Keratinocyte (primary cell): ENCODE measurements around the gene GLOD5.

Experiments
- EZH2 ChIP-seq: IDR thresholded peaks from one replicate; pipeline ENCODE4 v1.6.1; 2012; ENCODE audit warnings: inconsistent platforms, mild to moderate bottlenecking, low read length, moderate library complexity
- TF ChIP-seq, protein P1 (sequence below), 3 experiments: IDR thresholded peaks in 1 of 3; conservative IDR thresholded peaks in 1 of 3; optimal IDR thresholded peaks in 1 of 3; 2 replicates in 2 of 3; 3 replicates in 1 of 3; pipeline versions ENCODE3 to v1.5.1; 2011; ENCODE audit warnings: low read length in 3 of 3, mild to moderate bottlenecking in 3 of 3, moderate library complexity in 2 of 3, control low read depth in 1 of 3, inconsistent platforms in 1 of 3; ENCODE audit not compliant: insufficient read depth in 2 of 3; ENCODE audit errors: extremely low read depth in 1 of 3

DNA sequence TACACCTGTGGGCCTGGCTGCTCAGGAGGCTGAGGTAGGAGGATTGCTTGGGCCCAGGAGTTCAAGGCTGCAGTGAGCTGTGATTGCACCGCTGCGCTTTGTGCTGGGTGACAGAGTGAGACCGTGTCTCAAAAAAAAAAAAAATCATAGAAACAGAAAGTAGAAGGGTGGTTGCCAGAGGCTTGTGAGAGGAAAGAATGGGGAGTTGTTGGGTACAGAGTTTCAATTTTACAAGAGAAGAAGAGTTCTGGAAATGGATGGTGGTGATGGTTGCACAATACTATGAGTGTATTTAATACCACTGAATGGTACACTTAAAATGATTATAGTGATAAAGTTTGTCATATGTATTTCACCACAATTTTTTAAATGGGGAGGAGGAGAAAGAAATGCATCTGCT, 10.2 kb upstream of the GLOD5 start:
- TF ChIP-seq, protein P1, sequence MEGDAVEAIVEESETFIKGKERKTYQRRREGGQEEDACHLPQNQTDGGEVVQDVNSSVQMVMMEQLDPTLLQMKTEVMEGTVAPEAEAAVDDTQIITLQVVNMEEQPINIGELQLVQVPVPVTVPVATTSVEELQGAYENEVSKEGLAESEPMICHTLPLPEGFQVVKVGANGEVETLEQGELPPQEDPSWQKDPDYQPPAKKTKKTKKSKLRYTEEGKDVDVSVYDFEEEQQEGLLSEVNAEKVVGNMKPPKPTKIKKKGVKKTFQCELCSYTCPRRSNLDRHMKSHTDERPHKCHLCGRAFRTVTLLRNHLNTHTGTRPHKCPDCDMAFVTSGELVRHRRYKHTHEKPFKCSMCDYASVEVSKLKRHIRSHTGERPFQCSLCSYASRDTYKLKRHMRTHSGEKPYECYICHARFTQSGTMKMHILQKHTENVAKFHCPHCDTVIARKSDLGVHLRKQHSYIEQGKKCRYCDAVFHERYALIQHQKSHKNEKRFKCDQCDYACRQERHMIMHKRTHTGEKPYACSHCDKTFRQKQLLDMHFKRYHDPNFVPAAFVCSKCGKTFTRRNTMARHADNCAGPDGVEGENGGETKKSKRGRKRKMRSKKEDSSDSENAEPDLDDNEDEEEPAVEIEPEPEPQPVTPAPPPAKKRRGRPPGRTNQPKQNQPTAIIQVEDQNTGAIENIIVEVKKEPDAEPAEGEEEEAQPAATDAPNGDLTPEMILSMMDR (optimal IDR thresholded peaks at IDR 0.05 in 1 of 3, IDR thresholded peaks at IDR 0.05 in 1 of 3, conservative IDR thresholded peaks at IDR 0.05 in 1 of 3; ENCODE audit: extremely low read depth in 1 of 3, insufficient read depth in 2 of 3, low read length in 3 of 3) = no peak
- TF ChIP-seq EZH2 = no peak
